HCT116 (cell line): Measurements from ENCODE around the gene UBASH3B. TPM values are rescaled to one million over a fixed set of nuclear protein-coding genes. Genes with fewer than 3 reads are reported as not detected.

Experiments
- ATAC-seq: fragments of 200-7000 bp; cut with Tn5 transposase; 2 replicates; pipeline ENCODE4 v1.9.1; 2020; ENCODE audit warnings: mild to moderate bottlenecking, moderate library complexity
- BruUV-seq: library from RNA; stranded (reverse); fragments of 400-500 nt; replicated peaks from 2 replicates; lab custom pipeline; 2021; lab: Mats Ljungman, UMichigan
- CTCF ChIA-PET: fragments of 300-600 bp; sonication (Branson Sonifier 250); formaldehyde crosslinking; loops from one replicate; lab custom pipeline; 2021; ENCODE audit warnings: antibody characterized with exemption; lab: Charles Lee
- POLR2A ChIA-PET: fragments of 300-600, 350-600 bp; sonication (Branson Sonifier 250); formaldehyde crosslinking; loops from one replicate; lab custom pipeline; 2021; ENCODE audit warnings: antibody characterized with exemption; lab: Charles Lee
- RAD21 ChIA-PET, 2 experiments: fragments of 300-600 bp; sonication (Branson Sonifier 250); formaldehyde crosslinking; loops; one replicate each; lab custom pipeline; 2023; ENCODE audit warnings: low total read pairs in 2 of 2; ENCODE audit not compliant: uncharacterized antibody in 2 of 2, unreplicated experiment in 2 of 2, low non-redundant PET in 1 of 2; lab: Charles Lee
- DNase-seq: peaks from one replicate; pipeline ENCODE4 v3.0.0-alpha.2; 2010; ENCODE audit warnings: low read depth, low spot score
- H2AFZ ChIP-seq: fragments of 200-600 bp; shearing (Covaris generic), sonication (generic); 2 replicates; pipeline ENCODE4 v1.6.1; 2017; ENCODE audit warnings: low read depth, mixed run types, mixed read lengths, antibody characterized with exemption, low read length; ENCODE audit not compliant: poor library complexity, severe bottlenecking
- H3K27ac ChIP-seq: 2 replicates; pipeline ENCODE4 v1.5.1; 2012; ENCODE audit warnings: low read depth, low read length
- H3K27me3 ChIP-seq: fragments of 200-600 bp; sonication (generic); 2 replicates; pipeline ENCODE4 v1.6.1; 2016; ENCODE audit warnings: mixed run types, low read length, mixed read lengths; ENCODE audit not compliant: insufficient read depth
- H3K36me3 ChIP-seq, 2 experiments: fragments of 200-500 bp in 1 of 2; fragments of 200-600 bp in 1 of 2; sonication (Bioruptor generic) in 1 of 2; sonication (generic) in 1 of 2; 2 replicates each; pipeline versions ENCODE4 v1.5.1 to v1.6.1; 2014 to 2016; ENCODE audit warnings: low read length in 2 of 2, inconsistent platforms in 1 of 2, mixed read lengths in 1 of 2, mixed run types in 1 of 2; ENCODE audit not compliant: insufficient read depth in 2 of 2, control insufficient read depth in 1 of 2
- H3K4me1 ChIP-seq, 2 experiments: fragments of 200-600 bp in 1 of 2; sonication (generic) in 1 of 2; 2 replicates each; pipeline versions ENCODE4 v1.5.1 to v1.6.1; 2012 to 2017; ENCODE audit warnings: low read length in 2 of 2, inconsistent platforms in 1 of 2, mild to moderate bottlenecking in 1 of 2, mixed read lengths in 1 of 2, mixed run types in 1 of 2, moderate library complexity in 1 of 2; ENCODE audit not compliant: insufficient read depth in 2 of 2, control insufficient read depth in 1 of 2
- H3K4me2 ChIP-seq: fragments of 200-600 bp; sonication (generic); 2 replicates; pipeline ENCODE4 v1.6.1; 2017; ENCODE audit warnings: mixed run types, low read length, mixed read lengths
- H3K4me3 ChIP-seq, 2 experiments: fragments of 200-600 bp in 1 of 2; sonication (generic) in 1 of 2; replicated peaks in 1 of 2; 2 replicates each; pipeline ENCODE4 v1.5.1; 2011 to 2016; ENCODE audit warnings: low read length in 2 of 2, control low read depth in 1 of 2, low read depth in 1 of 2, mild to moderate bottlenecking in 1 of 2, mixed read lengths in 1 of 2, mixed run types in 1 of 2
- H3K79me2 ChIP-seq: fragments of 200-600 bp; sonication (generic); 2 replicates; pipeline ENCODE4 v1.6.1; 2017; ENCODE audit warnings: mild to moderate bottlenecking, mixed run types, low read length, moderate library complexity, mixed read lengths; ENCODE audit not compliant: insufficient read depth
- H3K9ac ChIP-seq: fragments of 200-600 bp; sonication (generic); 2 replicates; pipeline ENCODE4 v1.6.1; 2016; ENCODE audit warnings: low read length, mixed read lengths
- H3K9me2 ChIP-seq: fragments of 200-600 bp; sonication (generic), shearing (Covaris generic); 2 replicates; pipeline ENCODE4 v1.6.1; 2017; ENCODE audit warnings: mixed run types, mild to moderate bottlenecking, moderate library complexity; ENCODE audit not compliant: insufficient read depth
- H3K9me3 ChIP-seq, 2 experiments: fragments of 200-500 bp in 1 of 2; fragments of 200-600 bp in 1 of 2; sonication (Bioruptor generic) in 1 of 2; sonication (generic) in 1 of 2; 2 replicates each; pipeline ENCODE4 v1.6.1; 2014 to 2017; ENCODE audit warnings: low read length in 2 of 2, mixed read lengths in 2 of 2, inconsistent platforms in 1 of 2, low read depth in 1 of 2, mild to moderate bottlenecking in 1 of 2, mixed run types in 1 of 2, moderate library complexity in 1 of 2; ENCODE audit not compliant: control insufficient read depth in 1 of 2, insufficient read depth in 1 of 2
- H4K20me1 ChIP-seq: fragments of 200-600 bp; sonication (generic), shearing (Covaris generic); 2 replicates; pipeline ENCODE4 v1.6.1; 2017; ENCODE audit warnings: mixed run types, mild to moderate bottlenecking, moderate library complexity; ENCODE audit not compliant: insufficient read depth
- CBX3 ChIP-seq: IDR thresholded peaks from 2 replicates; pipeline ENCODE4 v1.6.1; 2012; ENCODE audit warnings: low read depth
- ELF1 ChIP-seq: IDR thresholded peaks from 2 replicates; pipeline ENCODE4 v1.6.1; 2012; ENCODE audit warnings: low read depth, borderline replicate concordance
- EZH2phosphoT487 ChIP-seq: fragments of 200-600 bp; IDR thresholded peaks from 2 replicates; pipeline ENCODE4 v1.6.1; 2018; ENCODE audit warnings: antibody characterized with exemption, borderline replicate concordance
- JUND ChIP-seq: IDR thresholded peaks from 2 replicates; pipeline ENCODE4 v1.6.1; 2012
- RAD21 ChIP-seq: IDR thresholded peaks from 2 replicates; pipeline ENCODE4 v1.6.1; 2012; ENCODE audit warnings: low read depth, mild to moderate bottlenecking
- TCF7L2 ChIP-seq: IDR thresholded peaks from 2 replicates; pipeline ENCODE4 v1.7.0; 2011; ENCODE audit warnings: borderline replicate concordance, inconsistent platforms; ENCODE audit not compliant: insufficient read depth, insufficient read length; ENCODE audit errors: extremely low read depth
- ZBTB33 ChIP-seq: IDR thresholded peaks from 2 replicates; pipeline ENCODE4 v1.6.1; 2011; ENCODE audit warnings: mild to moderate bottlenecking, low read length, moderate library complexity; ENCODE audit not compliant: insufficient replicate concordance; ENCODE audit errors: extremely low read depth
- ZNF274 ChIP-seq: fragments of 200-500 bp; sonication (Bioruptor generic); IDR thresholded peaks from 2 replicates; pipeline ENCODE4 v1.6.1; 2014; ENCODE audit warnings: mild to moderate bottlenecking, low read depth, low read length, inconsistent platforms
- intact Hi-C: fragments of 100-400 bp; cut with micrococcal nuclease; formaldehyde crosslinking; loops from 2 replicates; pipeline ENCODE4 v1.10.0; 2022
- total RNA-seq: library from RNA; stranded (reverse); gene quantifications from one replicate; pipeline ENCODE4 v1.2.1, GENCODE V29; 2021; ENCODE audit not compliant: unreplicated experiment

Gene UBASH3B
- total RNA-seq, 1 experiment from 2014 or later, result 40.3 TPM

- Histone ChIP-seq H3K4me3 (no peak overlapping the region), H4K20me1 (no peaks in the 10 kb centered on the region), H3K36me3 (no peaks in the 10 kb centered on the region), H3K4me2 (peak overlapping the region; percentile 29), H2AFZ (peak overlapping the region; percentile 91), H3K9me3 (no peaks in the 10 kb centered on the region), H3K27me3 (no peaks in the 10 kb centered on the region), H3K4me1 (peaks cover 3 to 17% of the 10 kb centered on the region in 2 experiments), H3K9me2 (no peaks in the 10 kb centered on the region), H3K9ac (no peak overlapping the region), H3K27ac (no peak overlapping the region), H3K79me2 (no peaks in the 10 kb centered on the region)
- POLR2A ChIA-PET, result interaction anchor here (1.6 kb wide), 1 partner anchor 21 kb away, joined by 4 read pairs; the partner anchor contains the start of gene UBASH3B
- TF ChIP-seq CBX3 (0 out of 2 replicates have a peak, but pooled peaks have one; percentile 26), EZH2phosphoT487 (no peak)
- BruUV-seq, result no TSS peak
- CTCF ChIA-PET, result interaction anchor here (0.7 to 3.5 kb wide), 5 partner anchors 22 to 219 kb away, joined by 3 to 31 read pairs (median 9); no protein-coding TSS in a partner anchor
- RAD21 ChIA-PET, result no interaction called here
- DNase-seq (no peak), ATAC-seq (peak; percentile 78)
- intact Hi-C loops, result loop anchor here (5.0 kb wide), 1 partner anchor 388 kb away; no protein-coding TSS in a partner anchor
Measured at GRCh38 chr11:122634501-122634900, 21.0 kb upstream of the UBASH3B start.

GRCh38 chr11:122637541-122637940, 18.0 kb upstream of the UBASH3B start:
- Histone ChIP-seq H3K79me2 (no peaks in the 10 kb centered on the region), H3K9me2 (no peaks in the 10 kb centered on the region), H3K36me3 (no peaks in the 10 kb centered on the region), H3K27me3 (no peaks in the 10 kb centered on the region), H2AFZ (no peak overlapping the region), H3K4me1 (peaks cover 6 to 31% of the 10 kb centered on the region in 2 experiments), H4K20me1 (no peaks in the 10 kb centered on the region), H3K9ac (no peak overlapping the region), H3K27ac (no peak overlapping the region), H3K9me3 (no peaks in the 10 kb centered on the region), H3K4me3 (no peak overlapping the region), H3K4me2 (no peak overlapping the region)
- ChIA-PET POLR2A (no interaction called here), CTCF (no interaction called here), RAD21 (no interaction called here)
- intact Hi-C loops, result no loop called here
- no TSS peak for BruUV-seq
- TF ChIP-seq ZBTB33 (no peak), JUND (no peak), RAD21 (no peak), TCF7L2 (no peak), ZNF274 (no peak), EZH2phosphoT487 (no peak), ELF1 (no peak)
- DNase-seq, result no peak
- ATAC-seq, result no peak
